ENCODE results near the gene PNPLA5. TPM values are rescaled to one million over a fixed set of nuclear protein-coding genes. Genes with fewer than 3 reads are reported as not detected.
"Not testable (repeated sequence)": the region's sequence is repeated elsewhere in the genome, so short reads cannot be mapped to it uniquely, and the experiment has no call there.

The PNPLA5 gene
- total RNA-seq, 1 donor from 2014 or later = not detected

- no peaks in the 10 kb centered on the region for H3K4me1 ChIP-seq
- no peak for DNase-seq
- no peak overlapping the region for H3K27ac ChIP-seq (replicated peaks)
- peaks cover 42% of the 10 kb centered on the region for H3K27me3 ChIP-seq (ENCODE audit: low read depth)
- no peak overlapping the region for H3K4me3 ChIP-seq
- H3K9me3 ChIP-seq (replicated peaks) = peaks cover 26% of the 10 kb centered on the region
- intact Hi-C loops (cut with micrococcal nuclease) = no loop called here
- no peak for TF ChIP-seq CTCF (IDR thresholded peaks at IDR 0.05; ENCODE audit: borderline replicate concordance)
- no peaks in the 10 kb centered on the region for H3K36me3 ChIP-seq
Observed at GRCh38 chr22:43869799-43870198, 22.0 kb downstream of the PNPLA5 start.

- H3K9me3 ChIP-seq (replicated peaks) = peaks cover 26% of the 10 kb centered on the region
- H3K36me3 ChIP-seq; H3K4me1 ChIP-seq; DNase-seq; H3K4me3 ChIP-seq; H3K27ac ChIP-seq (replicated peaks); intact Hi-C loops (cut with micrococcal nuclease): not testable (repeated sequence)
- peaks cover 42% of the 10 kb centered on the region for H3K27me3 ChIP-seq (ENCODE audit: low read depth)
Observed at GRCh38 chr22:43869001-43869400, 22.8 kb downstream of the PNPLA5 start.

GRCh38 chr22:43867839-43868635, 23.8 kb downstream of the PNPLA5 start:
- H3K9me3 ChIP-seq (replicated peaks) = peaks cover 26% of the 10 kb centered on the region
- H3K4me3 ChIP-seq = no peak overlapping the region
- H3K27ac ChIP-seq (replicated peaks) = no peak overlapping the region
- peak; percentile 58 for DNase-seq
- TF ChIP-seq CTCF (IDR thresholded peaks at IDR 0.05; ENCODE audit: borderline replicate concordance) = no peak
- intact Hi-C loops (cut with micrococcal nuclease) = no loop called here
- no peaks in the 10 kb centered on the region for H3K36me3 ChIP-seq
- H3K4me1 ChIP-seq = no peaks in the 10 kb centered on the region
- peaks cover 44% of the 10 kb centered on the region for H3K27me3 ChIP-seq (ENCODE audit: low read depth)

- Histone ChIP-seq H3K36me3 (no peaks in the 10 kb centered on the region), H3K4me1 (peaks cover 5% of the 10 kb centered on the region), H3K27me3 (ENCODE audit: low read depth) (peaks cover 84% of the 10 kb centered on the region), H3K9me3 (replicated peaks) (no peaks in the 10 kb centered on the region), H3K27ac (replicated peaks) (no peak overlapping the region), H3K4me3 (no peak overlapping the region)
- DNase-seq = no peak
- intact Hi-C loops (cut with micrococcal nuclease) = no loop called here
- no peak for TF ChIP-seq CTCF (IDR thresholded peaks at IDR 0.05; ENCODE audit: borderline replicate concordance)
Observed at GRCh38 chr22:43862882-43863202, 29.0 kb downstream of the PNPLA5 start.

- intact Hi-C loops (cut with micrococcal nuclease) = no loop called here
- no peak for DNase-seq
- Histone ChIP-seq H3K4me1 (peaks cover 5% of the 10 kb centered on the region), H3K27me3 (ENCODE audit: low read depth) (peaks cover 84% of the 10 kb centered on the region), H3K27ac (replicated peaks) (no peak within 1 kb of the TSS), H3K36me3 (no peaks in the 10 kb centered on the region), H3K4me3 (peak within 1 kb of the TSS; percentile 47), H3K9me3 (replicated peaks) (peaks cover 5% of the 10 kb centered on the region)
- TF ChIP-seq CTCF (IDR thresholded peaks at IDR 0.05; ENCODE audit: borderline replicate concordance) = no peak
Observed at GRCh38 chr22:43862074-43862881, 29.5 kb downstream of the PNPLA5 start, which contains the start of gene SULT4A1. Gene SULT4A1 (minus strand): TSS chr22:43862513. CDS start chr22:43862382, 131 bp downstream.

GRCh38 chr22:43861529-43861928, 30.3 kb downstream of the PNPLA5 start:
- Histone ChIP-seq H3K4me3 (peak overlapping the region; percentile 47), H3K4me1 (peaks cover 5% of the 10 kb centered on the region), H3K36me3 (no peaks in the 10 kb centered on the region), H3K9me3 (replicated peaks) (peaks cover 12% of the 10 kb centered on the region), H3K27me3 (ENCODE audit: low read depth) (peaks cover 80% of the 10 kb centered on the region), H3K27ac (replicated peaks) (no peak overlapping the region)
- intact Hi-C loops (cut with micrococcal nuclease) = no loop called here
- no peak for DNase-seq
- no peak for TF ChIP-seq CTCF (IDR thresholded peaks at IDR 0.05; ENCODE audit: borderline replicate concordance)

All from left ventricle myocardium inferior (tissue), 1 donor.